ENCODE measurements around the gene TMEM100.

The TMEM100 gene

DNA sequence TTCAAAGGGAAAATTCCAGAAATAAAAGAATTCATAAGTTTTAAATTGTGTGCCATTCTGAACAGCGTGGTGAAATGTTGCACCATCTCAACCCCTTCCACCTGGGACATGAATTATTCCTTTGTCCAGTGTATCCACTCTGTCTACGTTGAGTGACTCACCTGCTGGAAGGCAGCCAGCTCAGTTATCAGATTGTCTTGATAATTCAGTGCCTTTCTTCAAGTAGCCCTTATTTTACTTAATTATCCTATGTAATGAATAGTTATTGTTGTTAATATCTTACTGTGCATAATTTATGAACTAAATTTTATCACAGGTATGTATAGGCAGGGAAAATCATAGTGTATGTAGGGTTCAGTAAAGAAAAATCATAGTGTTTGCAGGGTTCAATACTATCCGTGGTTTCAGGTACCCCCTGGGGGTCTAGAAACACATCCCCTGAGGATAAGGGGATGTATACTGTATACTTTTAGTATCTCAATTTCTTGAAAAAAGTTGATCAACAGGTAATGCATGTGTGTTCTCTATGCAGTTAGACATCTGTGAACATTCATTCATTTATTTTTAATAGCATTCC lies 20.5 kb upstream of the TMEM100 start:
- no peak for DNase-seq (ENCODE audit: low read depth in 2 of 2)

DNA sequence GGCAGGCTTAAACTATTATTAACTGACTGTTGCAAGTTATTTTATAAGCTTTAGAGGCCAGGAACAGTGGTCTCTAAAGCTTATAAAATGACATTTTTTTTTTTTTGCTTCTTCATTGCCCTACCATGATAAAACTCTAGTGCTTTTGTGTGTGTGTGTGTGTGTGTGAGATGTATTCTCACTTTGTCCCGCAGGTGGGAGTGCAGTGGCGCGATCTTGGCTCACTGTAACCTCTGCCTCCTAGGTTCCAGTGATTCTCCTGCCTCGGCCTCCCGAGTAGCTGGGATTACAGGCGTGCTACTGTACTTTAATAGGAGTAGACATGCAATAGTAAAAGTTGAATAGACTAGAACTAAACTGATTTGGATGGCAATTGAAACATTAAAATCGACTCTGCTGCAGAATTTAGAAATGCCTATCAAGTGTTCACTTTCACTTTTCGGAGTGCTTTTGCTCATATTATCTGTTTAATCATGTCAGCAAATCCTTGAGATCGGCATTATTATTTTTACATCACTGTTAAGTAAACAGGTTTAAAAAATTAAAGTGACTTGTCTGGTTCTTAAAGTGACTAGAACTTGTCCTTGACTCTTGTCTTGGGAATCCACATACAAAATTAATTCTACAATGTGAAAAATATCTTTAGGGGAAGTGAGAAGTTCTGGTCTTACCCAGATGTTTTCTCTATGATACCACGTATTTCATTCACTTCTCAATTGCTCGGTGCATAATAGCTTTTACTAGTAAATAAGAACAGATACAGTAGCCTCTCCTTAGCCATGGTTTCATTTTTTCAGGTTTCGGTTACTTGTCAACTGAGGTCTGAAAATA lies 19.8 kb upstream of the TMEM100 start:
- DNase-seq (ENCODE audit: low read depth in 2 of 2), result no peak

DNA sequence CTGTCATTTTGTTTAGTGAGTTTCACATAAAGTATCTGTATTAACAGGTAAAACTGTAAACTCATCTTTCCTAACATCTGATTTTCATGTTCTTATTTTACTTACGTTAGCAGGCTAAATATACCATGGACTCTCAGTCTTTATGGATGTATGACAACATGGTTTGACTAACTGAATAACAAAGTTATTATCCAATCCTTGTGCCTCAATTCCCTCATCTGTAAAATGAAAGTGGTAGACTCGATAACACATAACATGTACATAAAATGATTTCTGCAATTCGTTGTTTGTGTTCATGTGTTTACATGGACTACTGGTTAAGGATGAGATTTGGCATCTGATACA lies 18.7 kb upstream of the TMEM100 start:
- DNase-seq (ENCODE audit: low read depth in 2 of 2), result no peak

DNA sequence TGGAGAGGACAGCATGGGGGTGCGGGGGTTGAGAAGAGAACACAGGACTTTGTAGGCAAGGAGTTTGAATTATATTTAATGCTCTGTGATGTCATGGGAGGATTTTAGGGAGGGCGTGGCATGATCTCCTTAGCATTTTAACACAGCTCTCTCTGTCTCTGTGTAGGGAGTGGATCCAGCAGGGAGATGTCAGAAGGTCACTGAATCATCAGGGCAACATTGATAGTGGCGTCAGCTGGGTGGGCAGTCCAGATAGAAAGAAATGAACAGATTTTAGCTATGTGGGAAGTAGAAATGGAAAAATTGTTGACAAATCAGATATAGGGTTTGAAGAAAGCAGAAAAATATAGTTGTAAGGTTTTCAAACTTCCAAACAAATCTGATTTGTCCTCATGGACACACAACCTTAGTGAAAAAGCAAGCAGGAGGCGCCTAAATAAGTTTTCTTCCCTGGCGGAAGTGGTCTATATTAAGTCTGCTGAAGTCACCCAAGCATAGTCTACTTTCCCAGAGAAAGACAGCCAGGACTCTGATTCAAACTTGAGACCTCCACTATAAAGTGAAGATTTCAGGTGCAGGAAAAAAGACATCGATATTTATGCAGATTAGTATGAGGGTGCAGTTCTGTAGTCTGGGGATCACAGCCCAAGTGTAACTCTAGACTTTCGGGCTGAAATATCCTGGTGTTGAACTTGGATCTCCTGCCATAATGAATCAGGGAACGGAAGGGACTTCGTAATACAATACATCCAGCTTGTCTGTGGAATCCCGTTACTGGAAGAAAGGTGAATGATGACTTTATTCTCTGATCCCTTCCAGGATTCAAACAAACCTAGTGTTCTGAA lies 18.1 kb upstream of the TMEM100 start:
- no peak for DNase-seq (ENCODE audit: low read depth in 2 of 2)

DNA sequence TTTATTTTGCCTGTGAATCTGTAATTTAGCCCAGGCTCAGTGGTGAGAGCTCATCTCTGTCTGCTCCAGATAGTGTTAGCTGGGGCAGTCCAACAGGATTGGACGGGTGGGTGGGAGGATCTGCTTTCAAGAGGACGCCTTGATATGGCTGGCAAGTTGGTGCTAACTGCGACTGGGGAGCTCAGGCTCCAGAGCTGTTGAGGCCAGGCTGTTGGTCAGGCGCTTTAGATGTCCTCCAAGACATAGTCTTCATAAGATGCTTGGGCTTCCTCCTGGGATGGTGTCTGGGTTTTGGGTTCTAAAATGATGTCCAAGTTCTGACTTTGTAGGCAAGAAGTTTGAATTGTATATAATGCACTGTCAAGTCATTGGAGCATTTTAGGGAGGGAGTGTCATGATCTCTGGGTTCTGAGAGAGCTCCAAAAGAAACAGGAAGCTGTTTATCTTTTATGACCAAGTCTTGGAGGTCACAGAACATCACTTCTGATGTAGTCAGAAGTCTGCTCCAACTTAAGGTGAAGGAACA lies 15.4 kb upstream of the TMEM100 start:
- DNase-seq (ENCODE audit: low read depth in 2 of 2), result no peak

- DNase-seq (ENCODE audit: low read depth in 2 of 2), result no peak
Observed at GRCh38 chr17:55735731-55736405, 13.2 kb upstream of the TMEM100 start.

DNA sequence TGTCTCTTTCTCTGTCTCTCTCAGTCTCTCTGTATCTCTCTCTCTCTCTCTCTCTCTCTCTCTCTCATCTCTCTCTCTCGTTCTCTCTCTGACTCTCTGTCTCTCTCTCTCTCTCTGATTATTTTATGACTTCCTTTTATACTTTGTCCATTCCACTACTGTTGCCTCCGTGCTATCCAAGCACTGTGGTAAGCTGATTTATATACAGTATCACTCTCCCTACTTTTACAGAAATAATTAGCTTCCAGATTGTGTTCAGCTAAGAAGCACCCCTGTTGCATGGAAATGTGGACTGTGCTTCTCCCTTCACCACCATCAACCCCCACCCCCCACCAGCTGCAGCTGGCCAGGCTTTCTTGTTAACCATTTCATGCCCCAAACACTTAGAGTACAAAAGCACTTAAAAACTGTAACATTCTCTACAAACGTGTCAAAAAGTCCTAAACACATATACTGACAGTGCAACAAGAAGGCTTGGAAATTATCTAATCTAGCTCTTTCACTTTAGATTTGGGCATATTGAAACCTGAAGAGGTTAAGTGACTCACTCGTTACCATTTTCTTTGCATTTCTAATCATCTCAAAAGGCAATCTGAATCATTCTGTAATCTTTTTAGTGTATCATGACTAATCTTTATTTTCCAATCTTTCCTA lies 11.6 kb upstream of the TMEM100 start:
- DNase-seq (ENCODE audit: low read depth in 2 of 2), result no peak

GRCh38 chr17:55731586-55732250 lies 9.1 kb upstream of the TMEM100 start:
- no peak for DNase-seq (ENCODE audit: low read depth in 2 of 2)

GRCh38 chr17:55730808-55731207 lies 8.1 kb upstream of the TMEM100 start:
- no peak for DNase-seq (ENCODE audit: low read depth in 2 of 2)

- no peak for DNase-seq (ENCODE audit: low read depth in 2 of 2)
Observed at GRCh38 chr17:55730380-55730779, 7.7 kb upstream of the TMEM100 start.

- no peak for DNase-seq (ENCODE audit: low read depth in 2 of 2)
Observed at GRCh38 chr17:55729484-55729883, 6.8 kb upstream of the TMEM100 start.

GRCh38 chr17:55728833-55729232 lies 6.2 kb upstream of the TMEM100 start:
- no peak for DNase-seq (ENCODE audit: low read depth in 2 of 2)

DNA sequence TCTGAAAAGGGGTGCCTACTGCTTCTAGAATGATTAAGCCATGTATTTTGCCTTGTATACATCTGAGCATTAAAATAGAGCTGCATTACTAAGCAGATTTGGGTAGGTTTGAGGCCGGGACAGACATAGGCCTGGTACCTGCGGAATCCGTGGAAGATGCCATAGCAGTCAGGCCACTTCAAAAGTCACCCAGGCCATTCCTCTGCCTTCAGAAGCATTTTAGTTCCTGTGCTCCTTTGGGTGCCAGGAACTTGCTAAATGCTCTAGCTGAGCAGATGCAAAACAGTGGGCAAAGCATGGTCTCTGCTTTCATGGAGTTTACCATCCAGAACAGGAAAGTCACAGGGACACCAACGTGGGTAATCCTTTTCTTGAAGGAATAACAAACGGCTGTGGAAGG lies 5.7 kb upstream of the TMEM100 start:
- no peak for DNase-seq (ENCODE audit: low read depth in 2 of 2)

DNA sequence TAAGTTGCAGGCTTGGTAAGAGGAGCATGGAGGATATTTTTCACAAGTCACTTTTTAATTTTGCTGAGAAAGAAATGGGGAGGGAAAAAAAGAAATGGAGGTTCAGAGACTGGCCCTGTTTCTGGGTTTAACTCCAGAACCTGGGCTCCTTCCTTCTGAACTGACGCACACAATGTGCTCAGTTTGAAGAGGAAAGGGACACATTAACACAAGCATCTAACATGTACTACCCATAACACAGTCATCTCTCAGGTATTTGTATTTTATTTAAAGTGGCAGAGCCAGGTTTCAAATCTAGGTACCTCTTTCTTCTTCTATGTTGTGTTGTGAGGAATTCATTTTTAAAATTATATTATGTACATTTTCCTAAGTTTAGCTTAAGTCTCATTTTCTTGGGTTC lies 5.3 kb upstream of the TMEM100 start:
- no peak for DNase-seq (ENCODE audit: low read depth in 2 of 2)

GRCh38 chr17:55727275-55727674 lies 4.6 kb upstream of the TMEM100 start:
- DNase-seq (ENCODE audit: low read depth in 2 of 2), result no peak

- no peak for DNase-seq (ENCODE audit: low read depth in 2 of 2)
Observed at GRCh38 chr17:55726440-55726839, 3.8 kb upstream of the TMEM100 start.

DNA sequence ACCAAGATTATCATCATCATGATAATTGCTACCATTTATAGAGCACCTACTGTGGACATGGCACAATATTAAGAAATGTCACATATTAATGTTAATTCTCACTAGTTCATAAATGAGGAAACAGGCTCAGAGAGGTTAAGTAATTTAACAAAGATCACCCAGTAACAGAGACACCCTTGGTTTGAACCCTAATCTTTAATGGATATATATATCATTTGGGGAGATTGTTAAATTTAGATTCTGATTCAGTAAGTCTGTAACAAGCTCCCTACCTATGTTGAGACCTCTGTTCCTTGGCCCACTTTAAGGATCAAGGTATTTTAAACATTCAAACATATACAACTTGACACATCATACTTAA lies 804 bp upstream of the TMEM100 start:
- no peak for DNase-seq (ENCODE audit: low read depth in 2 of 2)

- no peak for DNase-seq (ENCODE audit: low read depth in 2 of 2)
Observed at GRCh38 chr17:55722016-55722736, 488 bp downstream of the TMEM100 start.

DNA sequence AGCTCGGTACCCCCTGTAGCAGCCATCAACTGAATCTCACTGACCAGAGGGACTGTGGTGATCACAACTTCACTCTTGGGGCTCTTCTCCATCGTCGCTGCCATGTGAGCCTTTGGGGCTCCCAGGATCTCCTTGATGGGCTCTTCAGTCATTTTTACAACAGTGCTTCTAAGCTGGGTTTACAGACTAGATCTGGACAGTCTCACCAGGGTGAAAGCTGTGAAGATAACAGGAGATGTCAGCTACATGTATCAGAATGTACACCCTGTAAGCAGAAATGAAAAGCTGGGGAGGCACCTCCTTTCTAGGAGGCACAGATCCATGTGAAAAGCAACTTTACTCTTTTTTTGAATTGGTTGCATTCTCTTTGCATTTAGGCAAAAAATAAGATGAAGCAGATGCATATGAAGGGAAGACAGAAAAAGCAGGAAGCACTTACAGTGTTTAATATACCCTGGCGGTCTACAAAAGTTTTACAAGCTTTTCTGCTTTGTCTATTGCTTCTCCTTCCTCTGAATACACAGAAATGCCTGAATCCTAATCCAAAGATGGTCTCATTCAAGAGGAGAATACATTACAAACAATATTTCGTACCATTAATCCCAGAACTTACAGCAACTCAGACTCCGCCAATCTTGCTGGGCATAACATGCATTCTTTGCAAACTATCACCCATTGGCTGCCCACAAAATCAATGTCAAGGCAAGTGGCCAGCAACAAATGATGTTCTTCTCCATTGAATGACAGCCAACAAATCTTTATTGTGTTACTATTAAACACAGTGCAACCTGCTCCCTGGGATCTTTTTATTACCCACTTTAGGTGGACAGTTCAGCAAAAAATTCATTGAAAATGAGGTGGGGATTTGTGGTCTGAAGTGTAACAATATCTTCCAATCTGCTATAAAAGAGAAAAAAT lies 1.5 kb downstream of the TMEM100 start:
- no peak for DNase-seq (ENCODE audit: low read depth in 2 of 2)

Measured in stimulated activated CD4-positive, alpha-beta T cell treated with anti-CD3 and anti-CD28 coated beads, Interleukin-1b, Interleukin-23, amount 100 ng/mL, for 1 hour (primary cell).